GM19372 (cell line): ENCODE measurements around the gene CASK.

ENCODE experiments used
- ATAC-seq: cut with Tn5 transposase; IDR thresholded peaks from one replicate; pipeline ENCODE4 v1.9.1; 2021; ENCODE audit warnings: mild to moderate bottlenecking, low read depth, moderate library complexity; ENCODE audit not compliant: unreplicated experiment

CASK gene

DNA sequence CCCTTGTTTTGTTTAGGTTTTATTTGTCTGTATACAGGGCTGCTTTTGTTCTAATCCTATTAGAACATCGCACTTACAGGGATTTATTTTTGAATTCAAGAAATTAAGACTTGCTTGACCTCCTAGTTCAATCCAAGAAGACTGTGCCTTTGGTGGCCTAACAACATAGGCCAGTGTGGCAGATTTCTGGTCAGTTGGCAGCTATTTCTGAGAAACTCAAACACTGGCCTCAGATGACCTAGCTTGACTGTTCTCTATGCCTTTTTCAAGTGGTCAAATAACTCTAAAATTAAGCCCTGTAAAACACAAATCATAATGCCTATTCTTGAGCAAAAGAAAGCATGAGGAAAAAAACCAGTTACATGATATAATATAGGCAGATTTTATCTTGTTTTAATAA lies 323.8 kb downstream of the CASK start:
- no peak for ATAC-seq

DNA sequence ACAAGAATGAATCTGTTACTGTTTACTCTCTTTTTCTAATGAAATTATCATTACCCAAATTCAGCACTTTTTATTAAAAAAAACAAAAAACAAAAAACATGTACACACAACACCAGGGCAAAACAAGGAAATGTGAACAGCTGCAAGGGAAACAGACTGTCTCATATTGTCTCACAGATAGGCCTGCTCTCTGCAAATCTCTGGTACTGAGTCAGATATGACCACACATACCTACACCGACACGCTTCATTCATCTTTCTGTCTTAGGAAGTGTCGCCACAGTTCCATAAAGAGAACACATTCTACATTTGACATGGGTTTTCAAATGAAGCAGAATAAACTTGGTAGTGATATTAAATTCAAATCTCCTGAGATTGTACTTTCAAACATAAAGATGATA lies 326.8 kb downstream of the CASK start:
- ATAC-seq = peak; percentile 75

DNA sequence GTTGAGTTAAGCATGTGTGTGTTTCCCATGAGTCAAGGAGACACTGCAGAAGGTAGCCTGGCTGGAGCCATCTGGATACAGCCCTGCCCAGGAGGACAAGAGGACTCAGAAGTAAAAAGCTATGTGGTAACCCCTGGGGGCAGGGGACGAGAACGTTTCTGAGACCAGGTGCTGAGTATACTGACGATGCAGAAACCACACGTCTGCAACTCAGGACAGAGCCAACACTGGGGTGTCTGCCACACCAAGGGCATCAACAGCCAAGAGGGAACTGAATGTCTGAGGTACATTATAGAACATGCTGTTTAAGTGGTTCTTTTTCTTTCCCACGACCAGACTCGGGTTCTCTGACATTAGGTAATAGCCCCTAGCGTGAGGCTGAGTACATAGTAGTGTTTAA lies 328.7 kb downstream of the CASK start:
- ATAC-seq = no peak

DNA sequence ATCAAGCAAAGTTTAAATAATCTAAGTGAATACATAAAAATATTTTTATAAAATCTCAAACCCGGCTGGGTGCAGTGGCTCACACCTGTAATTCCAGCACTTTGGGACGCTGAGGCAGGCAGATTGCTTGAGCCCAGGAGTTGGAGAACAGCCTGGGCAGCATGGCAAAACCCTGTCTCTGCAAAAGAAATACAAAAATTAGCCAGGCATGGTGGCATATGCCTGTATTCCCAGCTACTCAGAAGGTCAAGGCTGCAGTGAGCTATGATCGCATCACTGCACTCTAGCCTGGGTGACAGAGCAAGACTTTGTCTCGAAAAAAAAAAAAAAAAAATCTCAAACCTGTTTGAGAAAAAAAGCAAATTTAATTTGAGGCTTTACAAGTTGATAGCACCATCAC lies 331.4 kb downstream of the CASK start:
- no peak for ATAC-seq

DNA sequence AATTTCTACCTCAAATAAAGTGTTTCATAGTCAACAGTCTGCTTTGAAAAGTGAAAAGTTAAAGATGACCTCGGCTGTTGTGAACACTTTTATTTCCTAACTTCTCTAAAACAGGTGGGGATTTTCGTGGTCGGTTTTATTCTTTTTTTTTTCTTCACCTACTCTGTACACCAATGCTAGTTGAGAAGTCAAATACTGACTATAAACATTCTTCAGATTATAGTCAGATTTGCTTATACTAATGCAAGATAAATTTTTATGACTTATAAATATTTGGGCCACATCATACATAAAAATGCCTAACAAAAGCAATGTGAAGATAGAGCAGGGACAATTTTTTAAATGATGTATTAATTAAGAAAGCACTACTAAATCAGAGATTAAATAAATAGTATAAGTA lies 332.7 kb downstream of the CASK start:
- ATAC-seq = no peak

DNA sequence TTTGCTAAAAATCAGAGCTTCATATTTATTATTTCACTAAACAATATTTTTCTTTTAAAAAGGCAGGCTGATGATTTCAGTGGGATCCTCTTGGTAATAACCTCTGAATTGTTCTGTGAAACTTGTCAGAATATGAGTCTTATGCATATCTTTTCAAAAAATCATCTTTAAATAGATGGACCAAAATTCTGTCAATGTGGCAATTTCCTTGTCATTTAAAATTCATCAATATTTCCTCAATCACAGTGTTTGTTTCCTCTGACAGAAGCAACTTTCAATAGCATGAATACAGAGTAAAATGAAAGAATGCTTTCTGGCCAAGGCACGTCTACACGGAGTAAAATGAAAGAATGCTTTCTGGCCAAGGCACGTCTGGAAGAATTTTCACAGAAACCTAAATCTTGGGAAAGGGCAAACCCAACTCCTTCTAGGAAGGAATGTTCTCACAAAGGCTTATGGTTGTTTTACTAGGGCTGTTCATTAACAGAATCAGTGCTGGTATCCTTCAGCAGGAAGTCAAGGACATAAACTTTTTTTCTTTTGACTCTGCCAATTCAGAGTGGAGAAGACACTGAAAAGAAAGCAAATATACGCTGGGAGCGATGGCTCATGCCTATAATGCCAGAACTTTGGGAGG lies 333.6 kb downstream of the CASK start:
- ATAC-seq = no peak

DNA sequence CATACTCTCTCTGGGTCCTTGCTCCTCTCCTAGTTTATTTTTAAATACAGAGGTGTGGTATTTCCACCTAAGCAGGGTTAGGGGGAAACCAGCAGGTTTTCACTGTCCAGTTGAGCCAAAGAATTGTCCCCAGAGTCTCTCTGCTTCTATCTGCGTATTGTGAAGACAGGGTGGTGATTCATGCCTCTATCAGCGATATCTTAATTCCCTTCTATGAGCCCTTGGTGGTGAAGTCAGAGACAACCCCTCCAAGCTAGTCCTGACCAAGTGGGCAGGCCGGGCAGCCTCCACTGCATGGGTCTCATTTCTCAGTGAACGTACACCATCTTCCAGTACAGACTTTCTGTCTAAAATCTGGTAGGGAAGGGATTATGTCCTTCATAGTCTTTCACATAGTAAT lies 335.1 kb downstream of the CASK start:
- ATAC-seq = no peak

DNA sequence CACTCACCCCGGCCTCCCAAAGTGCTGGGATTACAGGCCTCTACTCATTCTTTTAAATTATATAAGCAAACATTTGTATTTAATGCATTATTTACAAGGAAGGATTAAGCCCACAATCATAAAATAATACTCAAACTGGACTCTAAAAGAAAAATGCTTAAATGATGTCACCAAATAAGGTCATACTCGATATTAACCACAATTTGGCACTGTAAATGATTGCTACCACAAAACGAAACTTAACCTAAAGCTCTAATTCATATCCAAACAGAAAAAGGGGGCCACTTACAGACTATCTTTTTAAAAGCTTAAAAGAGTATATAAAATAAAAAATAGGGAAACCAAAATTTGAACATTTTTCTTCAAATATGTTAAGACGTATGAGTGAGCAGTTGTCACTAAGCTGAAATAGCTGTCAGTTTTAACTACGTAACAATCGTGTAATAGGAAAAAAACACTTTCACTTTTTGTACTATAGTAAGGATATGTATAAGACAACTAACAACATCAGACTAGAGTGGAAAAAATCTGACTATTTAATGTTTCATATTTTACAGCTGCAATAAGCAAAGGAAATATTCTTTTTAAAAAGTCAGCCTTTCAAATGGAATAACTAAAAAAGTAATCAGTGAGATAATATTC lies 342.8 kb downstream of the CASK start:
- no peak for ATAC-seq

DNA sequence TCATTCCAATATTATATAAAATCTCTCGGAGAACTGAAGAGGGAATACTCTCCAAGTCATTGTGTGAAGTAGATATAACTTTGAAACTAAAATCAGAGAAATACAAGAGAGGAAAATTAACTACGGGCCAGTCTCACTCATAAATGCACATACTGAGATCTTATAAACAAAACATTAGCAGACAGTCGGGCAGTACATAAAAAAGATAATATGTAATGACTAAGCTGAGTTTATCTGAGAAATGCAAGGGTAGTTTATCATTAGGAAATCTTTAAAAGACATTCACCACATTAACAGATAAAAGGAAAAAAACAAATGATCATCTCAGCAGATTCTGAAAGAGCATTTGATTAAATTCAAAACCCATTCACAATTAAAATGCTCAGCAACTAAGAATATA lies 359.5 kb downstream of the CASK start:
- no peak for ATAC-seq

DNA sequence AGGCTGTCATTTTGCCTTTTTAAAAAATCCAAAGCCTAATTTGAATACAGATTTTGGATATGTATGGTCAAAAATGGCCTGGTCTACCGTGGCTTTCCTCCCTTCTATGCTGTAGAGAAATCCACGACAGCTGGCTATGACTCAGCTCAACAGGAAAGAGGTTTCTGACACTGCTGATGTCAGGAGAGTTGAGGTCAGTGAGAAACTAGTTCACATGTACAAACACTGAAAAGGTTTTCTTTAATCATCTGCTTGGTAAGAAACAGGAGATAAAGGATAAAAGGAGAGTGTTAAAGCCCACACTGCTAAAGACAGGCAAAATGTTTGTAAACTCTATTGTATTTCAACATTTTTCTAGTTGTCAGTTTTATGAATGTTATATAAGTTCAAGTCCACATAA lies 362.3 kb downstream of the CASK start:
- ATAC-seq = no peak

DNA sequence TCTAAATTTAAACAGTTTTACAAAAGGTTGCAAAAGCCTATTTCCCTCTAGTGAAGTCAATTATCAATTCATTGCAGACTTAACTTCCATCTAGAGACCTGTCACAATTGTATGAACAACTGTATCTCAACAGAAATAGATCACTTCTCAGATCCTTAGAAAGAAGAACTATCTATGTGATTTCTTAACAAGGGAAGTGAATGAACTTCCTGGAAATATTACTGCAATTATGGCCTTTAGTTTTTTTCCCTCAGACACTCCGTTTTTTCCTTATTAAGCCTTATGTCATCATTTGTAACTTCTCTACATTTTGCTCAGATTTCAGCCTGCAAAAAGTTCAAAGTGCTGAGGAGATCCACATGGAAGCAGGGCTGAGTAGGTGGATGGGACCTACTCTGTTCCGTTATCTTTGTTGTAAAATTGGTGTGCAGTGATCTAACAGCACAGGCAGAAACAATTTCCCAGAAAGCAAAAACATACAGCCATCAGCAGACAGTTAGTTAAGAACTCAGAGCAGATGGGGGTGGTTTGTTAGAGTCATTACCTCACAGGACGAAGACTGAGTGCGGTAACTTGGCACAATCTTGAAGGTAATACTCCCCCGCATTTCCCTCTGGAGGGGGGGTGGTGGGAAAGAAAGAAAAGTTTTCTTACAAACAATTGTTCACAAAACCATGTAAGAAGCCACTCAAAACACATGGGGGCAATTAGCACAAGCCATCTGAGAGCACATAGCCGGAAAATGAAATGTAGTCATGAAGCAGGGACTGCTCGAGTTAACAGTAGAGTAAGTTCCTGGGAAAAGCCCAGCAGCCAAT lies 363.9 kb downstream of the CASK start:
- ATAC-seq = no peak

DNA sequence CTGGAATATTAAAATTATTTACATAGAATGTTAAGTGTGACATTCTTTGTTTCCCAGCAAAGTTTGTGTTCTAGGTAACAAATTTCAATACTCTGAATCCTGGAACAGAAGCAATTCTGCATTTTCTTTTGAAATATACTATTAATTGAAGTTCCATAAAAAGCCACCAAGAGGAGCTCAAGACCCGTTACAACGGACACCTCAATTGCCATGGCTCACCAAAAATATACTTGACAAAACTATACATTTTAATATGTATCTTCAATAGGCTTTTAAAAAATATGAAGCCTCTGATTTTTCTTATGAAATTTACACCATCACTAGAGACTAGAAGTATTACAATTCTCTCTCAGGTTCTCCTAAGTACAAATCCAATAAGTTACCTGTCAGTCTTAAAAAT lies 364.8 kb downstream of the CASK start:
- no peak for ATAC-seq

DNA sequence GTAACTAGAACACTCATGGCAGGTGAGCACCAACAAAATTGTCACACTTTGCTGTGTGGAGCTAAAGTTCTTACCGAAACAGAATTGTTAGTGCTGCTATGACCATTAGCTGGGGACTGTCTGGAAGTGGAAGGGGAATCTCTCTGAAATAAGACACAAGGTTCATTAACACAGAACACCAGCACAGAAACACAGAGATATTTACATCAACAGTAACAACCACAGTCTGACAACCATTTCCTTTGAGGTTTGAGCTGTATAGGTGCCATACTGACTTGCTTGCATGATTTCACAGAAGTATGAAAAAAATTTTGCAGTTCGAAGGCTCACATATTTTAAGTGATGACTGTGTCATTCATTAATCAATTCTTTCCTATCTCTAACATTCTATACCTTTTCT lies 366.4 kb downstream of the CASK start:
- no peak for ATAC-seq

DNA sequence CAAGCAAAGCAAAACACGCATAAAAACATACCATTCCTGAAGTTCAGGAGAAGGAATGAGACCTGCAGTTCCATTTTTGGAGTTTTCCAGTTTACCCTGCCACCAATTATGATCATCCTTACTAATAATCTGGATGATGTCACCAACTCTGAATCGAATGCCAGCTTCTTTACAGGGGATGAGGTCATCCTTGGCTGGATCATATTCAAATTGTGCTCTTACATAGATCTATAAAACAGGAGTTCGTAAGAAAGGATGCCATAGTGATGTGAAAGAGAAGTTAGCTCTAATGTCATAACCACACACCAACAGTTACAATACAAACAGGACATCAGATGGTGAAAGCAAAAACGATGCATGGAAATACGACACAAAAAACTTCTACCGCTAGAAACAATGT lies 369.7 kb downstream of the CASK start:
- no peak for ATAC-seq

DNA sequence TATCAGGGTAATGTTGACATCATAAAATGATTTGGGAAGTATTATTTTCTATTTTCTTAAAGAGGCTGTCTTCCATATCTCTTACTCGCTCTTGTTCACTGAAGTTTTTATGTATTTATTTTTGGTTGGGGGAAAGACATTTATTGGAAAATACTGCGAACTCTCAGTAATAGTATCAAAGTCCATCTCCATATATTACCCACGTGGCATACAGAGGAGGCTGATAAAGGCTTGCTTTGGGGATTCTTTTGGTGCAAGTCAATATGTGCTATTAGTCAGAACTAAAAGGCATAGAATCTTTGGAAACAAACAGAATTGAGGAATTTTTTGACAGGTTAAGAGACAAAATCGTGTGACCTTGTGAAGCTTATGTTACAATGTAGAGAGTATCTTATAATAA lies 374.9 kb downstream of the CASK start:
- ATAC-seq = no peak

DNA sequence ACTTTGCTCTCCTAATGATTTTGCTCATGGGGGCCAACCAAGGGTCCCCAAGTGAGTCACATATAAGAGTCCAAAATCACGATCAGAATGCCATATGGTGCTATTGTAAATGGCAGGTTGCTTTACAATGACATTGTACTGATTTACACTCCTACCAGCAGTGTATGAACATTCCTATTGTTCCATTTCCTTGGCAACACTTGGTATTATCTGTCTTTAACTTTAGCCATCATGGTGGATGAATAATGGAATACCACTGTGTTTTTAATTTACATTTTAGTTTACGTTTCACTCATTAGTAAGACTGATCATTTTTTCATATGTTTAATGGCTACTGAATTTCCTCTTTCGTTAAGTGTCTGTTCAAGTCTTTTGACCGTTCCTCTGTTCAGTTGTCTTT lies 379.7 kb downstream of the CASK start:
- ATAC-seq = no peak

DNA sequence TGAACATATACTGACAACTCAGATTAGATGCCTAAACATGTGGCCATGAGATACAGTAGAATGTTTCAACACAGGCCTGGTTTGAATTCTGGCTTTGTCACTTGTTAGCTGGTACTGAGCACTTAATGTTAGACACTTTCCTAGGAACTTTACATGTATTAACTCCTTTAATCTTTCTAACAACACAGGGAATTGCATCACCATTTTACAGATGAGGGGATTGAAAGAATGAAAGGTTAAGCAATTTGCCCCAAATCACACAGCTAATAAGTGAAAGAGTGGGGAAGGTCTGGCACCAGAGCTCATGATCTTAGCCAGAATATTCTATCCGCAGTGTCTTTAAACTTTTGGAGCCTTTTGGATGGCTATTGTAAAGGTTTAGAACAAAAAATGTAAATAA lies 380.3 kb downstream of the CASK start:
- ATAC-seq = no peak

DNA sequence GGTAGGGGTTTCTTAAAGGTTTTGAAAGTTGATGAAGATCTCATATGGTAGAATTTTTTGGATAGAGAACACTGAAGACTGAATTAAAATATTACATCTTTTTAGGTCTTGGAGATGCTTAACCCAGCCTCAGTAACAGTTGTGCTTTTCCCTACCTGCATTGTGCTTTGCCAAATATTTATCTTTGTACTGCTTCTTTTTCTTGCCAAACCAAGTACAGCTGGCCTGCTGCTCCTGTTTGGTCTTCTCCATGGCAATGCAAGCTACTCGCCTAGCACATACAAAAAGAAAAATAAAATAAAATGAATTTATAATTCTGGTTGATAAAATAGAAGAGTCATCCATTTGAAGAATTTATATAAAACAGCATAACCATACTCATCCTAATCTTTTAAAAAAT lies 380.8 kb downstream of the CASK start:
- no peak for ATAC-seq

DNA sequence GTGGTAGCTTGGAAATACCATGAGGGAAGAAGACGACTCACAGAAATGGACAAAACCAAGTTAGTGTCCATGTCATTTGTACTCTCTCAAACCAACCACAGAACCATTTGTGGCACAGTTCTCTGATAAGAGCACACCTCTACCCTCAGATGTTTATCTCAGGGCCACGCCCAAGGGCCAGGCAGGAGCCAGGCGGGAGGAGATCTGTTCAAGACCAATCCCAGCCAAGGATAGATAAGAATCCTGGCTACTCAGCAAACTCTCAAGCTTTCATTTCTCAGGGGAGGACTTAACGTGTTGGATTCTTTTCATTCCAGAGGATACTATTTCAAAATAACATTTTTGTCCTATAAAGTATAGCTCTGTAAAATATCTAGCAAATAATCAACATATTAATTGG lies 381.2 kb downstream of the CASK start:
- ATAC-seq = no peak

DNA sequence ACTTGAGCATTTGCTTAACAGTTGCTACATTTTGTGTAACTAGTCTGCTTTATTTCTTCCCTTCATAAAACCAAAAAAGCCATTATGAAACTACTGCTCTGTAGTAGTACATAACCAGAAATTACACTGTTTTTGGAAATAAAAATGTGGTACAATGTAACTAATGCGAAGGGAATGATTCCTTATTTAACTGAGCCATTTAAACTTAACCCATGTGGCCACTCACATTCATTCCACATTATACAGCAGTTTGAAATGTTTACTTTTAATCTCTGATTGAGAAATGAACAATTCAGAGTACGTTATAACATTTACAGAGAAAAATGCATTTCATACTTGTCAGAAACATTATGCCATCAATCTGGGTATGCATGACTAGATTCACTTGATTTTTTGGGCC lies 382.0 kb downstream of the CASK start:
- no peak for ATAC-seq

DNA sequence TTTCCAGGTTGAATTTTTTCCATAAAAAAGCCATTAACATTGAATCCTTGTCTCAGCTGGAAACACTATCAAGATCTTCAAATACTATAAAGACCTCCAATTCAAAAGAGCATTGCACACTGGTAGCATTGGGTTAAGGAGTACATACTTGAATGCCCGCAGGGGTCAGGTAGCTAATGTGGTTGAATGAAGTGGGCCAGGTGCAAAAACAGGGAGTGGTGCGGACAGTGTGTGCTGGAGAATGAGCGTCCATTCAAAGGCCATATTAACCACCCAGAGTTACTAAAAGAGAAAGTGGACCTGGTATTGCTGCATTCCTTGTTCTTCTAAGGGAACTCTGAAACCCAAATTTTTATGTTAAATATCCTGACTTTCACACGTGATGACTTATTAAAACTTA lies 384.6 kb downstream of the CASK start:
- no peak for ATAC-seq

DNA sequence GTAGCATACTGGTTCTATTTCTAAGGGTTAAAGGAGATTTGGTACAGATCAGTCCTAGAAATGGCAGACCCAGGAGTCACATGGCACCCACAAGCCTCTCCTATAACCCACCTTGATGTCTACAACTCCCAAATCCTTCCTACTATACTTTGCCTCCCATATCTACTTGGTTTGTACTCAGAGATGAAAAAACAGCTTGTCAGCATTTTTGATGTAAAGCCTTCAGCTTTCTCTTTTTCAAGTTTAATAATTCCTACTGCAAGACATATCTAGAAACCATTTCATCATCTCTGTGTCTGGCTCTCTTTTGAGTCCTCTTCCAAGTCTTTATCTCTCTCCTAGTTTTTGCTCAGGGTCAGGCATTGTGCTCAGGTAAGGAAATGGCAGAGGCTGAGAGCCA lies 393.3 kb downstream of the CASK start:
- no peak for ATAC-seq
